SKM-1 treated with dmso at 0.1 percent for 144 hours (cell line): Measurements from ENCODE around the gene UACA.

Source experiments
- DNase-seq: peaks from one replicate; lab custom pipeline; 2025; ENCODE audit not compliant: unreplicated experiment; lab: John Stamatoyannopoulos, UW

Gene UACA

DNA sequence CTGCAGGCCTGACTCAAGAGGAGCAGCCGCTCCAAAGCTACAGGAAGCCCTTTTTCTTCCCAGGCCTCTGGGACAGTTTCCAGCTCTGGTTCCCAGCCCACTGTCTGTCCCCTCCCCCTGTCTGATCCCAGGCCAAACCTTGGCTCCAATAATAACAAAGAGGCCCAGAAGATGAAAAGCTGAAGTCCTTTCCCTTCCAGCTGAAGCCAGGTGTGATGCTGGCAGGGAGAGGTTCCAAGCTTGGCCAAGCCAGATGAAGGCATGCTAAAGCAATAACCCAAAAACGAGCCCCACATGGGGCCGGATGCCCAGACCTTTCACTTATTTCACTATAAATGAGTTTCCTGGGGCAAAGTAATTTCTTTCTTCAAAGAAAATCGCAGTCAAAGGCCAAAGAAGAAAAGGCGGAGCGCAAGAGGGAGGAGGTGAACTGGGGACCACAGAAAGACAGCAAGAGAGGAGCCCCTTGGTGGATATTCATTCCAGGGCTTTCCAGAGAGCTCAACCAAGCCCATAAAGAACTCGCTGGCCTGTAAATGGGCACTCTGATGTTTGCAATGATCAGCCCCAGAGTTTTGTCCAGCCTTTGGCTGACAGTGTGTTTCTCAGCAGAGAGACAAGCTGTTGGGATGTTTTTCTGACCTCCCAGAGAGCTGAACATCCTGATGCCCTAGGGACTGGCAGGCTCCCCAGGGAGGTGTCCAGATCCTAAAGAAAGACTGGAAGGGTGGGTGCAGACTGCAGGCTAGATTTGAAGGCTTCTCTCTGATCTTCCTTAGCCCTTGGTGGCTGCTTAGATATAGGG, 157.6 kb downstream of the UACA start:
- DNase-seq, result no peak

DNA sequence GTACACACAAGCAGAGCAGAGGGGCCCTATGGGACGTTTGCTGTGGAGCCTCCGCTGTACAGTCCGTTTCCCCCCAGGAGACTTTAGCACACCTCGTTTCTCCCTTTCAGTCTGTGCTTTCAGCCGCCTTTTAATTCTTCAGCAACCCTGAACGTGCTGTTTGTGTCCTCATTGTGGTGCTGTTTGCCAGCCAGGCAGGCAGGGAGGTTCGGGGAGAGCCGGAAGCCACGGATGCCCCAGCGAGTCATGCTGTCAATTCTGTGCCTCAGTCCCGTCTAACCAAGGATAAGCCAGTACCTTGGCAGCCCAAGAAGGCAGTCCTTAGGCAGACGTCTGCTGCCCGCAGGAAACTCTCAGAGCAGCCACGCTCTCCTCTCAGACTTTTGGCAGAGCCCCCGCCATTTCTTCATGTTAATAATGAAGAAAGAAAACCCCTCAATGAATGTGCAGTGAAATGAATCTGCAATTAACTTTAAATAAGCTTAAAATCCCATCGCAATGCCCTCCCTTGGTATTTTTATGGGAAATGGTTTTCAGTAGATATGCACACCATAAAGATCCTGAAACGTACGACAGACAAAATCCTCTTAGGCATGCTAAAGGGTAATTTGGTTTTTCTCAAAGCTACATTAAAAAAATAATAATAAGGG, 158.6 kb downstream of the UACA start:
- DNase-seq, result no peak
